Gastroesophageal sphincter (tissue), 3 donors: ENCODE data around the gene E4F1.

Experiments
- CTCF ChIP-seq, 4 experiments: fragments of 200-600 bp in 2 of 4; fragments of 450-650 bp in 2 of 4; sonication (generic) in 1 of 4; IDR thresholded peaks; one replicate each; pipeline ENCODE4 v1.5.1; 2017 to 2019; ENCODE audit warnings: antibody characterized with exemption in 4 of 4, mild to moderate bottlenecking in 2 of 4, moderate library complexity in 2 of 4
- EP300 ChIP-seq: sonication (generic); formaldehyde crosslinking; IDR thresholded peaks from one replicate; pipeline ENCODE4 v1.6.1; 2017; ENCODE audit warnings: antibody characterized with exemption, mild to moderate bottlenecking
- POLR2A ChIP-seq, 2 donors: fragments of 450-650 bp; IDR thresholded peaks; one replicate each; pipeline ENCODE4 v1.6.1; 2017; ENCODE audit warnings: antibody characterized with exemption in 2 of 2, mild to moderate bottlenecking in 2 of 2, moderate library complexity in 1 of 2
- POLR2AphosphoS5 ChIP-seq: sonication (generic); formaldehyde crosslinking; IDR thresholded peaks from one replicate; pipeline ENCODE4 v1.6.1; 2017; ENCODE audit warnings: antibody characterized with exemption

- TF ChIP-seq CTCF (IDR thresholded peaks at IDR 0.05), result no peak
- TF ChIP-seq POLR2AphosphoS5, result no peak
- TF ChIP-seq EP300, result no peak
- TF ChIP-seq POLR2A (IDR thresholded peaks at IDR 0.05), result no peak
These were observed 26.3 kb upstream of the E4F1 start for GRCh38 chr16:2196981-2197511.
